Left colon (tissue), 2 donors: ENCODE results near the gene SLC34A1. TPM values are rescaled to one million over a fixed set of nuclear protein-coding genes. Genes with fewer than 3 reads are reported as not detected.
"Not testable (repeated sequence)": the region's sequence is repeated elsewhere in the genome, so short reads cannot be mapped to it uniquely, and the experiment has no call there.

Experiments used
- ATAC-seq: fragments of 200-7000 bp; cut with Tn5 transposase; one replicate; pipeline ENCODE4 v1.9.1; 2020; ENCODE audit warnings: mild to moderate bottlenecking, moderate library complexity
- DNase-seq, 2 donors: peaks; one replicate each; pipeline ENCODE4 v3.0.0-alpha.2; 2020
- intact Hi-C, 2 donors: fragments of 100-400 bp; cut with DNase I in 1 of 2; cut with micrococcal nuclease in 1 of 2; formaldehyde crosslinking; loops; one replicate each; pipeline versions ENCODE4 v1.11.2 to v1.14.0; 2022; cut with DNase I, micrococcal nuclease
- total RNA-seq, 2 donors: library from RNA; stranded (reverse); fragmentation: NEBNext Ultra II Directional; extraction: Animal tissue kit (Norgen Biotek cat#: 25700); gene quantifications; one replicate each; pipeline ENCODE4 v1.2.1, GENCODE V29; 2021
- donor health status: DM: no; HTN: no; CAD: no.
- donor health status: DM: yes; HTN: yes; CAD: no.

The SLC34A1 gene
- total RNA-seq, 2 donors from 2014 or later: not detected

- ATAC-seq (no peak), DNase-seq (no peak)
- intact Hi-C loops: no loop called here
Observed at GRCh38 chr5:177353093-177353492, 31.1 kb upstream of the SLC34A1 start.

- DNase-seq: no peak
- intact Hi-C loops: no loop called here
- no peak for ATAC-seq
Observed at GRCh38 chr5:177354256-177354655, 30.0 kb upstream of the SLC34A1 start.

- no peak for ATAC-seq
- DNase-seq: no peak
- intact Hi-C loops: no loop called here
Observed at GRCh38 chr5:177354711-177355110, 29.5 kb upstream of the SLC34A1 start.

GRCh38 chr5:177355162-177355867, 28.9 kb upstream of the SLC34A1 start:
- no peak for DNase-seq
- intact Hi-C loops: no loop called here
- no peak for ATAC-seq

- DNase-seq (no peak), ATAC-seq (no peak)
- intact Hi-C loops: no loop called here
Observed at GRCh38 chr5:177355868-177356168, 28.4 kb upstream of the SLC34A1 start.

GRCh38 chr5:177356746-177357145, 27.5 kb upstream of the SLC34A1 start:
- intact Hi-C loops: no loop called here
- no peak for ATAC-seq
- no peak for DNase-seq

GRCh38 chr5:177357146-177357458, 27.1 kb upstream of the SLC34A1 start:
- DNase-seq: no peak
- ATAC-seq: no peak
- intact Hi-C loops: no loop called here

GRCh38 chr5:177357459-177358351, 26.5 kb upstream of the SLC34A1 start, which contains the start of gene RGS14:
TSS of gene RGS14 (plus strand) at chr5:177357924. CDS start at chr5:177358025, 101 bp downstream.
- intact Hi-C loops: no loop called here
- peak; percentile 50 to 69 for DNase-seq
- peak; percentile 74 for ATAC-seq

GRCh38 chr5:177358370-177358819, 25.8 kb upstream of the SLC34A1 start:
- no peak for ATAC-seq

GRCh38 chr5:177359451-177359851, 24.8 kb upstream of the SLC34A1 start:
- no peak for ATAC-seq
- no peak for DNase-seq
- intact Hi-C loops: no loop called here

More at GRCh38 chr5:177358370-177358819, 25.8 kb upstream of the SLC34A1 start:
- intact Hi-C loops: no loop called here
- no peak for DNase-seq

- ATAC-seq (no peak), DNase-seq (no peak)
- intact Hi-C loops: loop anchor here in 1 of 2 donors (10.0 kb wide), 1 partner anchor 45 kb away; the partner anchor contains the start of gene MXD3
Observed at GRCh38 chr5:177359860-177360259, 24.4 kb upstream of the SLC34A1 start.

GRCh38 chr5:177360740-177361139, 23.5 kb upstream of the SLC34A1 start:
- DNase-seq: not testable (repeated sequence)

GRCh38 chr5:177361418-177362291, 22.6 kb upstream of the SLC34A1 start:
- intact Hi-C loops: loop anchor here in 1 of 2 donors (10.0 kb wide), 1 partner anchor 47 kb away; the partner anchor contains the start of gene MXD3
- DNase-seq (no peak), ATAC-seq (no peak)

More at GRCh38 chr5:177360740-177361139, 23.5 kb upstream of the SLC34A1 start:
- intact Hi-C loops: loop anchor here in 1 of 2 donors (10.0 kb wide), 1 partner anchor 46 kb away; the partner anchor contains the start of gene MXD3
- ATAC-seq: not testable (repeated sequence)

- no peak for ATAC-seq
Observed at GRCh38 chr5:177362292-177362609, 22.0 kb upstream of the SLC34A1 start.

GRCh38 chr5:177362610-177363507, 21.4 kb upstream of the SLC34A1 start:
- intact Hi-C loops: loop anchor here in 1 of 2 donors (10.0 kb wide), 1 partner anchor 48 kb away; the partner anchor contains the start of gene MXD3
- peak; percentile 75 for ATAC-seq
- peak; percentile 70 to 81 for DNase-seq

More at GRCh38 chr5:177362292-177362609, 22.0 kb upstream of the SLC34A1 start:
- no peak for DNase-seq
- intact Hi-C loops: loop anchor here in 1 of 2 donors (10.0 kb wide), 1 partner anchor 47 kb away; the partner anchor contains the start of gene MXD3

- intact Hi-C loops: loop anchor here in 1 of 2 donors (10.0 kb wide), 1 partner anchor 49 kb away; the partner anchor contains the start of gene MXD3
- ATAC-seq (no peak), DNase-seq (no peak)
Observed at GRCh38 chr5:177363565-177363964, 20.7 kb upstream of the SLC34A1 start.

- ATAC-seq: no peak
Observed at GRCh38 chr5:177364159-177364962, 19.9 kb upstream of the SLC34A1 start.

More at GRCh38 chr5:177364159-177364962, 19.9 kb upstream of the SLC34A1 start:
- intact Hi-C loops: loop anchor here in 1 of 2 donors (10.0 kb wide), 1 partner anchor 50 kb away; the partner anchor contains the start of gene MXD3
- no peak for DNase-seq
